ENCODE data around the gene OSBPL6.
"Not testable (repeated sequence)": the region's sequence is repeated elsewhere in the genome, so short reads cannot be mapped to it uniquely, and the experiment has no call there.

OSBPL6 gene

DNA sequence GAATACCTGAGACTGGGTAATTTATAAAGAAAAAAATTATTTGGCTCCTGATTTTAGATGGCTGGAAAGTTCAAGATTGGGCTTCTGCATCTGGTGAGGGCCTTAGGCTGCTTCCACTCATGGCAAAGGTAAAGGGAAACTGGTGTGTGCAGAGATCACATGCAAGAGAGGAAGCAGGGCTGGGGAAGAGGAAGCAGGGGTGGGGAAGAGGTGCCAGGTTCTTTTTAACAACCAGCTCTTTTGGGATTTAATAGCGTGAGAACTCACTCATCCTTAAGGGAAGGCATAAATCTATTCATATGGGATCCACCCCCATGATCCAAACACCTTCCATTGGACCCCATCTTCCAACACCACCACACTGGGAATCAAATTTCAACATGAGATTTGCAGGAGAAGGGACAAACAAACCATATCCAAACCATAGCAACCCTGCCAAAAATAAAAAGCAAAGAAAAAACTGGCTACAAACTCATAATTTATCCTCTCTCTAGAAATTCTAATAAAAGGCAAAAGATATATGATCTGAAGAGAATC lies 226.2 kb downstream of the OSBPL6 start:
- TF ChIP-seq, protein P1, sequence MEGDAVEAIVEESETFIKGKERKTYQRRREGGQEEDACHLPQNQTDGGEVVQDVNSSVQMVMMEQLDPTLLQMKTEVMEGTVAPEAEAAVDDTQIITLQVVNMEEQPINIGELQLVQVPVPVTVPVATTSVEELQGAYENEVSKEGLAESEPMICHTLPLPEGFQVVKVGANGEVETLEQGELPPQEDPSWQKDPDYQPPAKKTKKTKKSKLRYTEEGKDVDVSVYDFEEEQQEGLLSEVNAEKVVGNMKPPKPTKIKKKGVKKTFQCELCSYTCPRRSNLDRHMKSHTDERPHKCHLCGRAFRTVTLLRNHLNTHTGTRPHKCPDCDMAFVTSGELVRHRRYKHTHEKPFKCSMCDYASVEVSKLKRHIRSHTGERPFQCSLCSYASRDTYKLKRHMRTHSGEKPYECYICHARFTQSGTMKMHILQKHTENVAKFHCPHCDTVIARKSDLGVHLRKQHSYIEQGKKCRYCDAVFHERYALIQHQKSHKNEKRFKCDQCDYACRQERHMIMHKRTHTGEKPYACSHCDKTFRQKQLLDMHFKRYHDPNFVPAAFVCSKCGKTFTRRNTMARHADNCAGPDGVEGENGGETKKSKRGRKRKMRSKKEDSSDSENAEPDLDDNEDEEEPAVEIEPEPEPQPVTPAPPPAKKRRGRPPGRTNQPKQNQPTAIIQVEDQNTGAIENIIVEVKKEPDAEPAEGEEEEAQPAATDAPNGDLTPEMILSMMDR (IDR thresholded peaks at IDR 0.05; ENCODE audit: borderline replicate concordance, extremely low read depth, low read length, poor library complexity, severe bottlenecking), result no peak
- no peak for TF ChIP-seq EZH2 (IDR thresholded peaks at IDR 0.05; ENCODE audit: borderline replicate concordance, low read depth, low read length, severe bottlenecking)
- H3K36me3 ChIP-seq (ENCODE audit: insufficient read depth, low read length), result peaks cover 52% of the 10 kb centered on the region
- H3K9ac ChIP-seq (ENCODE audit: low read depth, low read length), result no peak overlapping the region
- ATAC-seq (ENCODE audit: insufficient read depth, low read depth) (no peak), DNase-seq (no peak)
- peaks cover 2% of the 10 kb centered on the region for H3K9me3 ChIP-seq (ENCODE audit: insufficient read depth, low read length, severe bottlenecking)
- no peak overlapping the region for H3K4me3 ChIP-seq (ENCODE audit: low read depth in 1 of 2, low read length in 2 of 2)
- no peaks in the 10 kb centered on the region for H3K27me3 ChIP-seq (ENCODE audit: insufficient read depth, low read length, poor library complexity)
- H2AFZ ChIP-seq (ENCODE audit: low read depth, low read length), result no peak overlapping the region
- H4K20me1 ChIP-seq (ENCODE audit: insufficient read depth, low read length), result peaks cover 3% of the 10 kb centered on the region; the same call in 1 of the 2 replicates
- H3K4me2 ChIP-seq (ENCODE audit: insufficient read depth, low read length), result no peak overlapping the region
- peaks cover 70% of the 10 kb centered on the region for H3K79me2 ChIP-seq (ENCODE audit: insufficient read depth, low read length)
- no peak overlapping the region for H3K27ac ChIP-seq (ENCODE audit: low read length)
- H3K4me1 ChIP-seq (ENCODE audit: insufficient read depth, low read length), result peaks cover 9% of the 10 kb centered on the region

DNA sequence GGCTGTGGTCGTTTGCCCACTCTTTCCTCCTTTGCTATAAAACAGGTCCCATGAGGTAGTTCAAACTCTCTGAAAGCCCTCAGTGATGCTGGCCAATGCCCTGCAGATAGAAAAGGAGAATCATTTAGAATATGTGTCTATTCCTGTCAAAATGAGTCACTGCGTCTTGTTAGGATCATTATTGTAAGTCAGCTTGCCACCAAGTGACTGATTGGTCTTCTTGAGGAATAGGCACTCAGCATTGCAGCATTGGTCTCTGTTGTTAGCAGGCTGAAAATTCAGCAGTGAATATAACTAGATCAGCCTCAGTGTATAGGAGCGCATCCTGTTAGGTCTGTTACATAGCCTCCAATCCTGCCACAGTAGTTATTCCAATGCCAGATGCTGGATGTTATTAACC lies 227.8 kb downstream of the OSBPL6 start:
- no peak overlapping the region for H3K27ac ChIP-seq (ENCODE audit: low read length)
- H3K27me3 ChIP-seq (ENCODE audit: insufficient read depth, low read length, poor library complexity), result no peaks in the 10 kb centered on the region
- no peak overlapping the region for H3K4me3 ChIP-seq (ENCODE audit: low read depth in 1 of 2, low read length in 2 of 2)
- peaks cover 55% of the 10 kb centered on the region for H3K36me3 ChIP-seq (ENCODE audit: insufficient read depth, low read length)
- no peak for TF ChIP-seq EZH2 (IDR thresholded peaks at IDR 0.05; ENCODE audit: borderline replicate concordance, low read depth, low read length, severe bottlenecking)
- TF ChIP-seq, protein P1 (IDR thresholded peaks at IDR 0.05; ENCODE audit: borderline replicate concordance, extremely low read depth, low read length, poor library complexity, severe bottlenecking), result no peak
- ATAC-seq (ENCODE audit: insufficient read depth, low read depth) (no peak), DNase-seq (no peak)
- peaks cover 2% of the 10 kb centered on the region for H3K9me3 ChIP-seq (ENCODE audit: insufficient read depth, low read length, severe bottlenecking)
- H3K79me2 ChIP-seq (ENCODE audit: insufficient read depth, low read length), result peaks cover 71% of the 10 kb centered on the region
- H2AFZ ChIP-seq (ENCODE audit: low read depth, low read length), result no peak overlapping the region
- no peak overlapping the region for H3K4me2 ChIP-seq (ENCODE audit: insufficient read depth, low read length)
- H3K4me1 ChIP-seq (ENCODE audit: insufficient read depth, low read length), result no peaks in the 10 kb centered on the region
- no peak overlapping the region for H3K9ac ChIP-seq (ENCODE audit: low read depth, low read length)
- peaks cover 3% of the 10 kb centered on the region; the same call in 1 of the 2 replicates for H4K20me1 ChIP-seq (ENCODE audit: insufficient read depth, low read length)

DNA sequence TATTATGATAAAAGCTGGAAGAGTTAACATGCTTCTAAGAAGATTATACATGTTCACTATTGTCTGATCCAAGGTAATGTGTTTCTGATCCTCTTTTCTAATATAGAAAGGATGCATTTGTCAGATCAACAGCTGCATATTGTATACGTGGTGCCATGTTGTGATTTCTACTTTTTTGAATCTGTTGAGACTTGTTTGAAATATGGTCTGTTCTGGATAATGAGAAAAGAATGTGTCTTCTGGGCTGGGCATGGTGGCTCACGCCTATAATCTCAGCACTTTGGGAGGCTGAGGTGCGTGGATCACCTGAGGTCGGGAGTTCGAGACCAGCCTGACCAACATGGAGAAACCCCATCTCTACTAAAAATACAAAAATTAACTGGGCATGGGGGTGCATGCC lies 229.4 kb downstream of the OSBPL6 start:
- not testable (repeated sequence) for H3K9ac ChIP-seq (ENCODE audit: low read depth, low read length); H2AFZ ChIP-seq (ENCODE audit: low read depth, low read length); H4K20me1 ChIP-seq (ENCODE audit: insufficient read depth, low read length); H3K4me1 ChIP-seq (ENCODE audit: insufficient read depth, low read length); H3K4me2 ChIP-seq (ENCODE audit: insufficient read depth, low read length); H3K9me3 ChIP-seq (ENCODE audit: insufficient read depth, low read length, severe bottlenecking); H3K27me3 ChIP-seq (ENCODE audit: insufficient read depth, low read length, poor library complexity); H3K27ac ChIP-seq (ENCODE audit: low read length); H3K4me3 ChIP-seq (ENCODE audit: low read depth in 1 of 2, low read length in 2 of 2); ATAC-seq (ENCODE audit: insufficient read depth, low read depth); DNase-seq
- H3K79me2 ChIP-seq (ENCODE audit: insufficient read depth, low read length), result peaks cover 63% of the 10 kb centered on the region
- peaks cover 67% of the 10 kb centered on the region for H3K36me3 ChIP-seq (ENCODE audit: insufficient read depth, low read length)

DNA sequence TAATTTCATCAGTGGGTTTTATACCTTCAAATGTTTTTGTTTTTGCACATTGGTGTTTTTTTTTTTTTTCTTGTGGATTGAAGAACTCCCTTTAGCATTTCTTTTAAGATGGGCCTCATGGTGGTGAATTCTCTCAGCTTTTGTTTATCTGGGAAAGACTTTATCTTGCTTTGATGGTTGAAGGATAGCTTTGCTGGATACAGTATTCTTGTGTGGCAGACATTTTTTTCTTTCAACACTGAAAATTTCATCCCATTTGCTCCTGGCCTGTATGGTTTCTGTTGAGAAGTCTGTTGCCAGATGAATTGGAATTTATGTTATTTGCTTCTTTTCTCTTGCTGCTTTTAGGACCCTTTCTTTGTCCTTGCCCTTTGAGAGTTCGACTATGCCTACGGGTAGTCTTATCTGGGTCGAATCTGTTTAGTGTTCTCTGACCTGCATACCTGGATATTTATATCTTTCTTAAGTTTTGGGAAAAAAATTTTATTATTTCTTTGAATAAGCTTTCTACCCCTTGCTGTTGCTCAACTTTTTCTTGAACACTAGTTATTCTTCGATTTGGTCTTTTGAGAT lies 231.0 kb downstream of the OSBPL6 start:
- Histone ChIP-seq H3K36me3 (ENCODE audit: insufficient read depth, low read length) (peaks cover 73% of the 10 kb centered on the region), H3K4me3 (ENCODE audit: low read depth in 1 of 2, low read length in 2 of 2) (no peak overlapping the region), H2AFZ (ENCODE audit: low read depth, low read length) (no peak overlapping the region), H3K27ac (ENCODE audit: low read length) (no peak overlapping the region), H3K79me2 (ENCODE audit: insufficient read depth, low read length) (peaks cover 55% of the 10 kb centered on the region), H3K4me1 (ENCODE audit: insufficient read depth, low read length) (no peaks in the 10 kb centered on the region), H3K27me3 (ENCODE audit: insufficient read depth, low read length, poor library complexity) (no peaks in the 10 kb centered on the region), H3K4me2 (ENCODE audit: insufficient read depth, low read length) (no peak overlapping the region), H3K9me3 (ENCODE audit: insufficient read depth, low read length, severe bottlenecking) (peaks cover 2% of the 10 kb centered on the region), H3K9ac (ENCODE audit: low read depth, low read length) (no peak overlapping the region), H4K20me1 (ENCODE audit: insufficient read depth, low read length) (peaks cover 3% of the 10 kb centered on the region; the same call in 1 of the 2 replicates)
- ATAC-seq (ENCODE audit: insufficient read depth, low read depth) (no peak), DNase-seq (no peak)
- no peak for TF ChIP-seq EZH2 (IDR thresholded peaks at IDR 0.05; ENCODE audit: borderline replicate concordance, low read depth, low read length, severe bottlenecking)
- TF ChIP-seq, protein P1 (IDR thresholded peaks at IDR 0.05; ENCODE audit: borderline replicate concordance, extremely low read depth, low read length, poor library complexity, severe bottlenecking), result no peak
